Right lung (tissue), 5 donors: ENCODE results near the gene GRHPR. TPM values are rescaled to one million over a fixed set of nuclear protein-coding genes. Genes with fewer than 3 reads are reported as not detected.
"Not testable (repeated sequence)": the region's sequence is repeated elsewhere in the genome, so short reads cannot be mapped to it uniquely, and the experiment has no call there.

Experiments
- DNase-seq, 2 donors: peaks; one replicate each; pipeline ENCODE4 v3.0.0-alpha.2; 2013
- polyA plus RNA-seq, 5 donors: library from polyadenylated mRNA; unstranded; fragments of 120-200 nt; gene quantifications; one replicate each; pipeline versions ENCODE4 v1.2.1 to v1.2.3, GENCODE V29; 2013; ENCODE audit warnings: inconsistent platforms in 1 of 5, low replicate concordance in 1 of 5; ENCODE audit not compliant: insufficient read length in 5 of 5, insufficient read depth in 1 of 5

GRHPR gene
- polyA plus RNA-seq, 5 donors, result 89.1 to 142 (median 107) TPM

DNA sequence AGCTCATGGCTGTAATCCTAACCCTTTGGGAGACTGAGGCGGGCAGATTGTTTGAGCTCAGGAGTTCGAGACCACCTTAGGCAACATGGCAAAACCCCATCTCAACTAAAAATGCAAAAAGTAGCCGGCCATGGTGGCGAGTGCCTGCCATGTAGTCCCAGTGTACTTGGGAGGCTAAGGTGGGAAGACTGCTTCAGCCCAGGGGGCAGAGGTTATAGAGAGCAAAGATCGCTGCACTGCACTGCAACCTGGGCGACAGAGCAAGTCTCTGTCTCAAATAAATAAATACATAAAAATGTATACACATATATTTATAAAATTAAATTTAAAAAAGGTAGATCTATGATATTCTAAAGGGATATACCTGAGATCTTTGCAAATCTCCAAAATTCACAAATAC is 23.3 kb downstream of the GRHPR start:
- no peak for DNase-seq

GRCh38 chr9:37446401-37446800 is 23.9 kb downstream of the GRHPR start:
- DNase-seq, result no peak

GRCh38 chr9:37447111-37447510 is 24.6 kb downstream of the GRHPR start:
- no peak for DNase-seq

DNA sequence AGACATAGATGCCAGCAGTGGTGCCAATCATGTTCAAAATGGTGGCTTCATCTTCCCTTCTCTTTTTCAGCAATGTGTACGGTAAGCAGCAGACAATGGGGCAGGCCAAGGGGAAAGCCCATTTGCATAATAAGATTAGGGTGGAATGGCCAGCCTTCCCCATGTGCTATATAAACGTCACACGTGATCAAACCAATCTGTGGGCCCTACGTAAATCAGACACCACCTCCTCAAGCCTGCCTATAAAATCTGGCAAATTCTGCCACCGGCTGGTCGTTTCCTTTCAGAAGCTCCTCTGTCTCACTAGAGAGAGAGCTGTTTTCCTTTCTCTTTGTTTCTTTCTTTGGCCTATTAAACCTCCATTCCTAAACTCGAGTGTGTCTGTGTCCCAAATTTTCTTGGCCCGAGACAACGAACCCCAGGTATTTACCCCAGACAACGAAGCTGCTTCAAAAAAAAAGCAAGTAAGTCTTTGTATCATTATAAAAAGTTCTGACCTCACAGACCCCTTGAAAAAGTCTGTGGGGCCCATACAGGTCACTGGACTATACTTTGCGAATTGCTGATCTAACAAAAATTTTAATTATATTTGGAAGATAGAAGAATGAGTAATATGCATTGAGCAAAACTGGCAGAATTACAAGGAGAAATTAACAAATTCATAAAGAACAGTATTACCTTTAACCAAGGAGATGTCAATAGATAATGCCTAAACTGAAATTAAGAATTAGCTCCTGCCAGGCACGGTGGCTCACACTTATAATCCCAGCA is 27.6 kb downstream of the GRHPR start:
- no peak for DNase-seq

DNA sequence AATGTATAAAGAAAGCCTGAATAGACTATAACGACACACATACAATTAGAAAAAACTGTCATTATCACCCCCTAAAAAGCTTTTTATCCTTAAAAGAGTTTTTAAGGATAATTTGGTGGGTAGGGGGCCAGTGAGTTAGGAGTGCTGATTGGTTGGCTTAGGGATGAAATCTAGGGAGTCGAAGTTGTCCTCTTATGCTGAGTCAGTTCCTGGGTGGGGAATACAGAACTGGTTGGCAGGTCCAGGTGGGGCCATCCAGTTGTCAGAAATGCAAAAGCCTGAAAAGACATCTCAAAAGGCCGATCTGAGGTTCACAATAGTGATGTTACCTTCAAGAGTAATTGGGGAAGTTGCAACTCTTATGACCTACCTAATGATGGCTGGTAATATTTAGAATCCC is 29.1 kb downstream of the GRHPR start:
- DNase-seq, result no peak

- no peak for DNase-seq
Observed at GRCh38 chr9:37452611-37453010, 30.1 kb downstream of the GRHPR start.

DNA sequence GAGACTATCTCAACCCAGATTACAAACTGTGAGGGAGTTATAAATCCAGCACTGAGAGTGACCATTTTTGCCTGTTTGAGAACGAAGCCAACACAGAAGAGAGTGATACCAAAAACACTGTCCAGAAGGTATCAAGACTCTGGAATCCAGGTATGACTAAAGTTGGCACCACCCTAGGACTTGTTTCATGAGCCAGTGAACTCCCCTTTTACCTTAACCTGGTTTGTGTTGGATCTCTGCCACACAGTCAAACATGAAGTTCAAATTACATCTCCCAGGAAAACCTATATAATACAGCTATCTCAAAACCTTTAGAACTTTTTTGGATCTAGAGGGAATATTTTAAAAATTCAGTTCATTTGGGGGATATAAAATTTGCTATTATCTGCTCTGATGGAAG is 31.3 kb downstream of the GRHPR start:
- DNase-seq, result no peak

DNA sequence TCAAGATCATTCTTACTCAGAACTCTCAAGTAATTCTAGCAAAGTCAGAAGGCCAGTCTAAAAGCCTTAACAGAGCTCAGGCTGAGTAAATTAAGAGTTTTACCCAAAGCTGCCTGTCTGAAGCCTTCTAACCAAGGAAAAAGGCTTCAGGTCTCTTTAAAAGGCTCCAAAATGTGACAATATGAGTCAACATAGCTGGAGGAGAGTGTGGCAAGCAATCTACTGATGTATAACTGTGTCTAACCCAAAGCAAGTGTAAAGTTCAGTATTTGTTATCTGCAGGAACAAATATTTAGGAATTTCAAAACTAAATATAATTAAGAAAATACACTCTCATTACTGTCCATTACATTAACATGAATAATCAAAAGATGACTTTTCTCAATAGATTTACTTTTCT is 31.7 kb downstream of the GRHPR start:
- no peak for DNase-seq

GRCh38 chr9:37455884-37456647 is 33.6 kb downstream of the GRHPR start:
- DNase-seq, result no peak

GRCh38 chr9:37456817-37457216 is 34.3 kb downstream of the GRHPR start:
- DNase-seq, result no peak

DNA sequence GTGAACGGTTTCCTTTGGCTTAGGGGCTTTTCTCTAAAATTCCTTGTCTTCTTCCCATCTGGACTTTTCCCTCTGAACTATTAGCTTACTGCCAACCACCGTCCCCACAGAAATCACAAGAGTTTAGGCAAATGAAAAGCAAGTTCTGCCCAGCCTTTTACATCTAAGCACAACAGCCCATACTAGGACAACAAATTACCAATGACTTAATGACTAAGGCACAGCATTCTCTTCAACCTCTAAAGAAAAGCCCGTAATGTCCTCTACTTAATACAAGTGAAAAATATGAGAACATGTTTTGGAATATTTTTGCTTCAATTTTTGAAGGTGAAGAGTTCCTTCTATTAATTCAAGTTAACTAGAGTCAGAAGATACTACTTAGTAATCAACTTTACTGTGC is 41.5 kb downstream of the GRHPR start:
- DNase-seq, result no peak

- DNase-seq, result peak; percentile 81 to 82
Observed at GRCh38 chr9:37464426-37465248, 42.1 kb downstream of the GRHPR start.

GRCh38 chr9:37465249-37466036 is 42.9 kb downstream of the GRHPR start, which contains the start of gene ZBTB5:
Gene ZBTB5 (minus strand): TSS chr9:37465450. CDS start chr9:37442551, 22,899 bp downstream.
- DNase-seq, result peak; percentile 99

GRCh38 chr9:37466037-37466709 is 43.7 kb downstream of the GRHPR start:
- peak; percentile 50 to 72 for DNase-seq

DNA sequence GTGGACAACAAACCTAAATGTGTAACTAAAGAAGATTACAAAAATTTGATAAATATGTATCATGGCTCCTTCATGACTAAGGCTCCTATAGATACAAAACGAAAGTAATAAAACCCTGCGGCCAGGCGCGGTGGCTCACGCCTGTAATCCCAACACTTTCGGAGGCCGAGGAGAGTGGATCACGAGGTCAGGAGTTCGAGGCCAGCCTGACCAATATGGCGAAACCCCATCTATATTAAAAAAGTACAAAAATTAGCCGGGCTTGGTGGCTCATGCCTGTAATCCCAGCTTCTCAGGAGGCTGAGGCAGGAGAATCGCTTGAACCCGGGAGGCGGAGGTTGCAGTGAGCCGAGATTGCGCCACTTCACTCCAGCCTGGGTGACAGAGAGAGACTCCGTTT is 45.0 kb downstream of the GRHPR start:
- DNase-seq, result not testable (repeated sequence)

GRCh38 chr9:37468620-37469019 is 46.1 kb downstream of the GRHPR start:
- DNase-seq, result no peak

DNA sequence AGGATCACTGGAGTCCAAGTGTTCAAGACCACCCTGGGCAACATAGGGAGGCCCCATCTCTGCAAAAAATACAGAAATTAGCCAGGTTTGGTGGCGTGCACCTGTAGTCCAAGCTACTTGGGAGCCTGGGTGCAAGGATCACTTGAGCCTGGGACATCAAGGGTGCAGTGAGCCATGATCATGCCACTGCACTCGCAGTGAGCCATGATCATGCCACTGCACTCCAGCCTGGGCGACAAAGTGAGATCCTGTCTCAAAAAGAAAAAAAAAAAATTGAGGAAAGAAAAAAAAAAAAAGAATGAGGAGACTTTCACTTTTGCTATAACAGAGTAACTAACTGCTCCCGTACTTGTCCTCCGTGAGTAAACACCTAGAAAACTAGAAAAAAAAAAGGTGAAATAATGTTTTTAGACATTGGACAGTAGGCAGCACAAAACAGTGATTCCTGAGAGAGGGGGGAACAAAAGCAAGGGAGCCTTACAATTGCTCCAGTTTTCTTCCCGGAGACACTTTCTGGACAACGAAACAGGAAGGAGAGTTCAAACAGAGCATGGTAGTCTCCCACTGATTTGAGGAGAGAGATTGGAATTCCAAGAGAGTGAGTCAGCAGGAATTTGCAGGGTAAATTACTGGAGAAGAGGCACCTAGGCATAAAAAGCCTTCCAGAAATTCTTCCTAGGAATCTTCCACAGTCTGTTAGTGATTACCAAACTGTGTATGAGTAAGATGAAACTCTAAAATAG is 49.6 kb downstream of the GRHPR start:
- DNase-seq, result peak in 1 of 2 donors; percentile 31

DNA sequence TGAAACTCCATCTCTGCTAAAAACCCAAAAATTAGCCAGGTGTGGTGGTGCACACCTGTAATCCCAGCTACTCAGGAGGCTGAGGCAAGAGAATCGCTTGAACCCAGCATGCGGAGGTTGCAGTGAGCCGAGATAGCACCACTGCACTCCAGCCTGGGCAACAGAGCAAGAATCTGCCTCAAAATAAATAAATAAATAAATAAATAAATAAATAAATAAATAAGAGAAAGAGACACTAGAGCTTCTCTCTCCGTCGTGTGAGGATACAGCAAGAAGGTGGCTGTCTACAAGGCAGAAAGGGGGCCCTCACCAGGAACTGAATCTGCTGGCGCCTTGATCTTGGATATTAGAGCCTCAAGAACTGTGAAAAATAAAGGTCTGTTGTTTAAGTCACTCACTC is 51.5 kb downstream of the GRHPR start:
- DNase-seq, result not testable (repeated sequence)

DNA sequence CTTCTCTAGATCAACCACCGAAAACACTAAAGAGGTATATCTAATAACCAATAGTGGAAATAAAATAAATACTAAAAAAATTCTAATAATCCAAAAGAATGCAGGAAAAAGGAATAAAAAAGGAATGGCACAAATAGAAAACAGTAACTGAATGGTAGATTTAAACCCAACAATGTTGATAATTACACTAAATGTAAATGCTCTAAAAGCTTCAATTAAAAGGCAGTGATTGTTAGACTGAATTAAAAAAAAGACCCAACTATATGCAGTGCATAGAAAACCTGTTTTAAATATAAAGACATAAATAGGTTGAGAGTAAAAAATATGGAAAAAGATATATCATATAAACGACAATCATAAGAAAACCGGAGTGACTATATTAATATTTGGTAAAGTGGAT is 51.9 kb downstream of the GRHPR start:
- DNase-seq, result no peak

- no peak for DNase-seq
Observed at GRCh38 chr9:37476930-37477329, 54.4 kb downstream of the GRHPR start.
